Neural progenitor cell (in vitro differentiated cells): ENCODE measurements around the gene RBFOX1. TPM values are rescaled to one million over a fixed set of nuclear protein-coding genes. Genes with fewer than 3 reads are reported as not detected.

Experiments
- DNase-seq: peaks from one replicate; pipeline ENCODE4 v3.0.0-alpha.2; 2016; ENCODE audit warnings: low spot score
- H2AFZ ChIP-seq: fragments of 200-600 bp; sonication (generic); replicated peaks from 2 replicates; pipeline ENCODE4 v1.6.1; 2016; ENCODE audit warnings: antibody characterized with exemption
- H3F3A ChIP-seq: fragments of 200-600 bp; sonication (generic); 2 replicates; pipeline ENCODE4 v1.6.1; 2016; ENCODE audit warnings: antibody characterized with exemption, low read depth
- H3K27ac ChIP-seq: fragments of 200-600 bp; sonication (generic); 2 replicates; pipeline ENCODE4 v1.5.1; 2016; ENCODE audit warnings: mild to moderate bottlenecking
- H3K27me3 ChIP-seq: fragments of 200-600 bp; sonication (generic); 2 replicates; pipeline ENCODE4 v1.6.1; 2016; ENCODE audit warnings: mild to moderate bottlenecking, moderate library complexity
- H3K36me3 ChIP-seq: fragments of 200-600 bp; sonication (generic); 2 replicates; pipeline ENCODE4 v1.5.1; 2016
- H3K4me1 ChIP-seq: fragments of 200-600 bp; sonication (generic); 2 replicates; pipeline ENCODE4 v1.6.1; 2016; ENCODE audit warnings: mixed run types
- H3K4me2 ChIP-seq: fragments of 200-600 bp; sonication (generic); 2 replicates; pipeline ENCODE4 v1.6.1; 2016
- H3K4me3 ChIP-seq: fragments of 200-600 bp; sonication (generic); 2 replicates; pipeline ENCODE4 v1.5.1; 2016
- H3K79me2 ChIP-seq: fragments of 200-600 bp; sonication (generic); 2 replicates; pipeline ENCODE4 v1.6.1; 2016; ENCODE audit warnings: low read depth
- H3K9ac ChIP-seq: fragments of 200-600 bp; sonication (generic); 2 replicates; pipeline ENCODE4 v1.6.1; 2016
- H3K9me3 ChIP-seq: fragments of 200-600 bp; sonication (generic); 2 replicates; pipeline ENCODE4 v1.5.1; 2016; ENCODE audit warnings: low read depth
- H4K20me1 ChIP-seq: fragments of 200-600 bp; sonication (generic); 2 replicates; pipeline ENCODE4 v1.6.1; 2016; ENCODE audit warnings: low read depth
- H3K27ac Mint-ChIP-seq: 3 replicates; pipeline ENCODE4 v1.8.0; 2021; ENCODE audit warnings: mixed read lengths
- H3K27me3 Mint-ChIP-seq: 2 replicates; pipeline ENCODE4 v1.8.0; 2022; ENCODE audit warnings: low read depth, mild to moderate bottlenecking, inconsistent platforms, moderate library complexity, mixed read lengths; ENCODE audit not compliant: insufficient read depth
- H3K36me3 Mint-ChIP-seq: 3 replicates; pipeline ENCODE4 v1.8.0; 2021; ENCODE audit warnings: mixed read lengths
- H3K4me1 Mint-ChIP-seq: 3 replicates; pipeline ENCODE4 v1.8.0; 2021; ENCODE audit warnings: mixed read lengths
- H3K4me3 Mint-ChIP-seq: 3 replicates; pipeline ENCODE4 v1.8.0; 2021; ENCODE audit warnings: mild to moderate bottlenecking, moderate library complexity, mixed read lengths
- H3K9me3 Mint-ChIP-seq: 3 replicates; pipeline ENCODE4 v1.8.0; 2020; ENCODE audit warnings: mixed read lengths
- EZH2 ChIP-seq: fragments of 200-600 bp; sonication (generic); IDR thresholded peaks from 2 replicates; pipeline ENCODE4 v1.6.1; 2017; ENCODE audit warnings: antibody characterized with exemption, mild to moderate bottlenecking, moderate library complexity
- EZH2phosphoT487 ChIP-seq: fragments of 200-600 bp; sonication (generic); IDR thresholded peaks from 2 replicates; pipeline ENCODE4 v1.6.1; 2017; ENCODE audit warnings: antibody characterized with exemption
- total RNA-seq: library from RNA; depleted of rRNA; stranded (reverse); fragments of >200 nt; gene quantifications from 2 replicates; pipeline ENCODE4 v1.2.3, GENCODE V29; 2015; ENCODE audit warnings: low replicate concordance
- TF ChIP-seq, protein P1 (sequence below): fragments of 200-600 bp; sonication (generic); IDR thresholded peaks from 2 replicates; pipeline ENCODE4 v1.5.1; 2017; ENCODE audit warnings: antibody characterized with exemption, mild to moderate bottlenecking

RBFOX1 gene
- total RNA-seq, 1 donor from 2014 or later, result 1.2 TPM

DNA sequence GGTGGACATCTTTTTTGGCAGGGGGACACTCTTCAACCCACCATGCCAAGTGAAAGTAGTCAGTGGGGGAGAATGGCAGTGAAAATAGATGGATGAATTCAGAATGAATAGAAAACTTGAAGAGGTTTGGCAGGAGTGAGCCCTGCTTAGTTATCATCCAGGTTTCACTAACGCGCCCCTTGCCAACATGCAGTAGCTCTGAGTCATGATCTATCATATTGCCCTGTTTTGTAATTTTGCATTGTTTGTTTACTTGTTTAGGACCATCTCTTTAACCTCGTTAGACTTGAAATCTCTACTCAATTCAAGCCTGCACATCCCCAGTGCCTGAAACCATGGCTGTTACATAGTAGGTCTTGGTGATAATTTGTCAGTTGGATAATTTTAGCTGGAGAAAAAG, 116.7 kb downstream of the RBFOX1 start:
- DNase-seq, result no peak
- Histone ChIP-seq H3F3A (peaks cover 3% of the 10 kb centered on the region), H3K4me2 (no peak overlapping the region), H3K9ac (no peak overlapping the region), H2AFZ (no peak overlapping the region), H3K36me3 (no peaks in the 10 kb centered on the region), H3K9me3 (no peaks in the 10 kb centered on the region), H3K4me3 (no peak overlapping the region), H4K20me1 (no peaks in the 10 kb centered on the region), H3K4me1 (peaks cover 7% of the 10 kb centered on the region), H3K27ac (no peak overlapping the region), H3K79me2 (no peaks in the 10 kb centered on the region), H3K27me3 (no peaks in the 10 kb centered on the region)
- Mint-ChIP-seq H3K27ac (no peak overlapping the region), H3K9me3 (peaks cover 7% of the 10 kb centered on the region), H3K27me3 (peaks cover 9% of the 10 kb centered on the region), H3K4me1 (peaks cover 14% of the 10 kb centered on the region), H3K36me3 (peaks cover 2% of the 10 kb centered on the region), H3K4me3 (no peak overlapping the region)
- TF ChIP-seq EZH2phosphoT487 (no peak), EZH2 (no peak)
- TF ChIP-seq, protein P1, sequence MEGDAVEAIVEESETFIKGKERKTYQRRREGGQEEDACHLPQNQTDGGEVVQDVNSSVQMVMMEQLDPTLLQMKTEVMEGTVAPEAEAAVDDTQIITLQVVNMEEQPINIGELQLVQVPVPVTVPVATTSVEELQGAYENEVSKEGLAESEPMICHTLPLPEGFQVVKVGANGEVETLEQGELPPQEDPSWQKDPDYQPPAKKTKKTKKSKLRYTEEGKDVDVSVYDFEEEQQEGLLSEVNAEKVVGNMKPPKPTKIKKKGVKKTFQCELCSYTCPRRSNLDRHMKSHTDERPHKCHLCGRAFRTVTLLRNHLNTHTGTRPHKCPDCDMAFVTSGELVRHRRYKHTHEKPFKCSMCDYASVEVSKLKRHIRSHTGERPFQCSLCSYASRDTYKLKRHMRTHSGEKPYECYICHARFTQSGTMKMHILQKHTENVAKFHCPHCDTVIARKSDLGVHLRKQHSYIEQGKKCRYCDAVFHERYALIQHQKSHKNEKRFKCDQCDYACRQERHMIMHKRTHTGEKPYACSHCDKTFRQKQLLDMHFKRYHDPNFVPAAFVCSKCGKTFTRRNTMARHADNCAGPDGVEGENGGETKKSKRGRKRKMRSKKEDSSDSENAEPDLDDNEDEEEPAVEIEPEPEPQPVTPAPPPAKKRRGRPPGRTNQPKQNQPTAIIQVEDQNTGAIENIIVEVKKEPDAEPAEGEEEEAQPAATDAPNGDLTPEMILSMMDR, result no peak

DNA sequence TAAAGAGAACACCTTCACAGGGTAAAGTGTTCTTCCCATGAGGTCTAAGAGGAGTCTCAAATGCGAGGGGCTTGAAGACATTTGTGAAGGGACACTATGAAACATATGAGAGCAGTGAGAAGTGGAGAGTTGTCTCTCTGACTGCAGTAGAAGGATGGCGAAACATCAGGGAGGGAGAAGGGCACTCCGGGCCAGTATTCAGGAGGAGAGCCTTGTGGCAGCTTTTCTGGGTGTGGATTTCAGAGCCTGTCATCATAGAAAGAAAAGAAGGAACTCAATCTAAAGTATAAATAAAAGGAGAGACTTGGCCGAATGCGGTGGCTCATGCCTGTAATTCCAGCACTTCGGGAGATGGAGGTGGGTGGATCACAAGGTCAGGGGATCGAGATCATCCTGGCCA, 117.2 kb downstream of the RBFOX1 start:
- peaks cover 7% of the 10 kb centered on the region for H3K9me3 Mint-ChIP-seq
- Histone ChIP-seq H3K79me2 (no peaks in the 10 kb centered on the region), H2AFZ (no peak overlapping the region)

DNA sequence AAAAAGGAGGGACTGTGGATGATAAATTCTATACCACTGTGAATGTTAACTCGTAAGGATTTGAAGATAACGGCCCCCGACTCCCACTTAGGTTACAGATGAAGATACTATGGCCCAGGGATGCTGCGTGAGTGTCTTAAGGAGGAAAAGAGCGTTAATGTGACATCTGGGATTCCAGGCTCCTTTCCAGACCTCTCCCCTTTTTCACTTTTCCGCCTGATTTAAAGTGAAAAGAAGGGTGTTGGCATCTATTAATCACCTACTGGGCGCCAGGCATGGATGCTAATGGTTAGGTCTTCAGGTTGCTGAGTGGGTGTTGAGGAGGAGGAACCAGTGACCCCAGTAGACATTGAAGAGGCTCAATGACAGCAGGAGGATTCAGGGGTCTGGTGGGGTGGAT, 117.8 kb downstream of the RBFOX1 start:
- H3K36me3 Mint-ChIP-seq, result peaks cover 2% of the 10 kb centered on the region
- Histone ChIP-seq H3K36me3 (no peaks in the 10 kb centered on the region), H3K9me3 (no peaks in the 10 kb centered on the region), H3F3A (peaks cover 3% of the 10 kb centered on the region), H3K9ac (no peak overlapping the region), H2AFZ (no peak overlapping the region), H3K27me3 (no peaks in the 10 kb centered on the region), H3K27ac (no peak overlapping the region), H3K4me2 (peak overlapping the region; percentile 38), H4K20me1 (no peaks in the 10 kb centered on the region), H3K4me3 (no peak overlapping the region), H3K79me2 (no peaks in the 10 kb centered on the region), H3K4me1 (peaks cover 7% of the 10 kb centered on the region)
- no peak overlapping the region for H3K4me3 Mint-ChIP-seq
- no peak overlapping the region for H3K27ac Mint-ChIP-seq
- H3K4me1 Mint-ChIP-seq, result peaks cover 7% of the 10 kb centered on the region
- no peak for TF ChIP-seq EZH2
- no peak for TF ChIP-seq EZH2phosphoT487
- TF ChIP-seq, protein P1, result no peak
- peaks cover 7% of the 10 kb centered on the region for H3K9me3 Mint-ChIP-seq
- DNase-seq, result peak; percentile 34
- H3K27me3 Mint-ChIP-seq, result peaks cover 9% of the 10 kb centered on the region

More for the DNA sequence above, 117.2 kb downstream of the RBFOX1 start:
- no peak for DNase-seq
- TF ChIP-seq EZH2, result no peak
- TF ChIP-seq, protein P1, result no peak
- TF ChIP-seq EZH2phosphoT487, result no peak
- Histone ChIP-seq H3K27ac (no peak overlapping the region), H4K20me1 (no peaks in the 10 kb centered on the region), H3K4me3 (no peak overlapping the region), H3K9ac (no peak overlapping the region), H3K4me1 (peaks cover 7% of the 10 kb centered on the region), H3K4me2 (no peak overlapping the region), H3K9me3 (no peaks in the 10 kb centered on the region), H3F3A (peaks cover 3% of the 10 kb centered on the region), H3K36me3 (no peaks in the 10 kb centered on the region), H3K27me3 (no peaks in the 10 kb centered on the region)
- Mint-ChIP-seq H3K4me3 (no peak overlapping the region), H3K27me3 (peaks cover 9% of the 10 kb centered on the region), H3K36me3 (peaks cover 2% of the 10 kb centered on the region), H3K4me1 (peaks cover 13% of the 10 kb centered on the region), H3K27ac (no peak overlapping the region)
